GM12891 (cell line): Measurements from ENCODE around the gene CAMK1G.

Experiments
- DNase-seq: peaks from one replicate; pipeline ENCODE4 v3.0.0; 2011; ENCODE audit warnings: low spot score; ENCODE audit not compliant: insufficient read length
- FAIRE-seq: peaks from 2 replicates; lab custom pipeline; 2011; peaks lifted over from hg19 to GRCh38; lab: Jason Lieb, UNC
- PAX5 ChIP-seq: IDR thresholded peaks from 2 replicates; pipeline ENCODE4 v1.6.1; 2011; ENCODE audit warnings: low read length, moderate library complexity, mild to moderate bottlenecking; ENCODE audit not compliant: insufficient read depth, severe bottlenecking
- POLR2A ChIP-seq: IDR thresholded peaks from 2 replicates; pipeline ENCODE4 v1.6.1; 2011; ENCODE audit warnings: low read depth, low read length, control low read depth
- POLR2AphosphoS5 ChIP-seq: IDR thresholded peaks from 2 replicates; pipeline ENCODE4 v1.6.1; 2011; ENCODE audit warnings: low read depth, low read length, control low read depth
- POU2F2 ChIP-seq: IDR thresholded peaks from 2 replicates; pipeline ENCODE4 v1.6.1; 2011; ENCODE audit warnings: low read depth, mild to moderate bottlenecking, control low read depth, low read length, moderate library complexity
- SPI1 ChIP-seq: IDR thresholded peaks from 2 replicates; pipeline ENCODE4 v1.6.1; 2011; ENCODE audit warnings: low read depth, low read length, control low read depth
- TAF1 ChIP-seq: IDR thresholded peaks from 2 replicates; pipeline ENCODE4 v1.6.1; 2011; ENCODE audit warnings: low read depth, low read length, control low read depth

CAMK1G gene

GRCh38 chr1:209585197-209585596 lies 1.7 kb downstream of the CAMK1G start:
- no peak for FAIRE-seq
- DNase-seq = no peak
- TF ChIP-seq PAX5 = no peak
- TF ChIP-seq POLR2AphosphoS5 = no peak
- no peak for TF ChIP-seq POLR2A
- TF ChIP-seq TAF1 = no peak
- TF ChIP-seq SPI1 = no peak

- DNase-seq (no peak), FAIRE-seq (no peak)
- no peak for TF ChIP-seq POU2F2
- TF ChIP-seq POLR2AphosphoS5 = no peak
- no peak for TF ChIP-seq POLR2A
- no peak for TF ChIP-seq SPI1
- TF ChIP-seq PAX5 = no peak
- TF ChIP-seq TAF1 = no peak
Measured at GRCh38 chr1:209585672-209586071, 2.2 kb downstream of the CAMK1G start.

- TF ChIP-seq POLR2AphosphoS5 (no peak), POLR2A (no peak), TAF1 (no peak), SPI1 (no peak), PAX5 (no peak), POU2F2 (no peak)
- no peak for FAIRE-seq
Measured at GRCh38 chr1:209586221-209586740, 2.8 kb downstream of the CAMK1G start.

GRCh38 chr1:209587789-209588188 lies 4.3 kb downstream of the CAMK1G start:
- TF ChIP-seq TAF1 = no peak
- TF ChIP-seq POU2F2 = no peak
- no peak for TF ChIP-seq POLR2AphosphoS5
- no peak for TF ChIP-seq SPI1
- TF ChIP-seq POLR2A = no peak
- TF ChIP-seq PAX5 = no peak
- FAIRE-seq = no peak

More at GRCh38 chr1:209586221-209586740, 2.8 kb downstream of the CAMK1G start:
- no peak for DNase-seq

GRCh38 chr1:209589440-209589839 lies 5.9 kb downstream of the CAMK1G start:
- no peak for FAIRE-seq
- DNase-seq = no peak
- TF ChIP-seq POU2F2 = no peak
- no peak for TF ChIP-seq TAF1
- no peak for TF ChIP-seq SPI1
- TF ChIP-seq POLR2A = no peak
- no peak for TF ChIP-seq POLR2AphosphoS5

More at GRCh38 chr1:209587789-209588188, 4.3 kb downstream of the CAMK1G start:
- DNase-seq = no peak

- DNase-seq (no peak), FAIRE-seq (no peak)
- TF ChIP-seq POU2F2 = no peak
- no peak for TF ChIP-seq POLR2AphosphoS5
- TF ChIP-seq SPI1 = no peak
- TF ChIP-seq POLR2A = no peak
- TF ChIP-seq PAX5 = no peak
- no peak for TF ChIP-seq TAF1
Measured at GRCh38 chr1:209589863-209590262, 6.3 kb downstream of the CAMK1G start.

GRCh38 chr1:209590405-209590804 lies 6.9 kb downstream of the CAMK1G start:
- no peak for FAIRE-seq
- no peak for TF ChIP-seq TAF1
- no peak for TF ChIP-seq POLR2AphosphoS5
- no peak for TF ChIP-seq PAX5
- no peak for TF ChIP-seq POLR2A
- no peak for TF ChIP-seq POU2F2
- no peak for TF ChIP-seq SPI1
- DNase-seq = no peak

- TF ChIP-seq PAX5 = no peak
- no peak for TF ChIP-seq POLR2A
- no peak for TF ChIP-seq SPI1
- TF ChIP-seq POLR2AphosphoS5 = no peak
- no peak for TF ChIP-seq POU2F2
- no peak for TF ChIP-seq TAF1
- no peak for DNase-seq
- no peak for FAIRE-seq
Measured at GRCh38 chr1:209593747-209594146, 10.2 kb downstream of the CAMK1G start.

GRCh38 chr1:209594440-209594839 lies 10.9 kb downstream of the CAMK1G start:
- TF ChIP-seq POLR2AphosphoS5 = no peak
- no peak for TF ChIP-seq SPI1
- no peak for TF ChIP-seq PAX5
- no peak for TF ChIP-seq TAF1
- TF ChIP-seq POU2F2 = no peak
- TF ChIP-seq POLR2A = no peak
- FAIRE-seq = no peak
- DNase-seq = no peak
